ENCODE measurements around the gene EGFL7. TPM values are rescaled to one million over a fixed set of nuclear protein-coding genes. Genes with fewer than 3 reads are reported as not detected.

Gene EGFL7
- total RNA-seq, 2 donors from 2014 or later, result 31.5 to 34.0 TPM

DNA sequence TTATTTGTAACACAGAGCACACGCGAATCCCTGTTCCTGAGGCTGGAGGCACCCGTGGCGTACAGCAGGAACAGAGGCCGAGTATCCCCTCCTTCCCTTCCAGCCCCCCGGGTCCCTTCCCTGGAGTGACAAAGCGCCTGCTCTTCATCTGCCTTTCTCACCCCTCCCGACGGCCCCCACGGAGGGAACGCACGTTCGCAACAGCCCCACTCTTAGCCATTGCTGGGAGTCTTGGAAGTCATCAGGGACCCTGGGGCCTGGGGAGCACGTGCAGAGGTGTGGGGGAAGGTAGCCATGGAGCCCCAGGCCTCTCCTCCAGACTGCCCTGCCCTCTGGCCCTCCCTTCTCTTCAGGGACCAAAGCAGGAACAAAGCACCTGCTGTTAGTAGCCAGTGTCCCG lies 22.1 kb downstream of the EGFL7 start:
- Mint-ChIP-seq H3K27me3 (ENCODE audit: insufficient read depth) (peaks cover 12% of the 10 kb centered on the region), H3K36me3 (ENCODE audit: low read depth) (no peaks in the 10 kb centered on the region), H3K9me3 (no peaks in the 10 kb centered on the region), H3K4me3 (no peak overlapping the region), H3K27ac (no peak overlapping the region), H3K4me1 (peaks cover 5% of the 10 kb centered on the region)
- Histone ChIP-seq H3K27me3 (ENCODE audit: control insufficient read depth, insufficient read depth, low read length, poor library complexity, severe bottlenecking) (peaks cover 10% of the 10 kb centered on the region), H3K9ac (ENCODE audit: extremely low read depth, low read length, poor library complexity, severe bottlenecking) (no peak overlapping the region), H3K9me3 (ENCODE audit: control insufficient read depth, low read length) (no peaks in the 10 kb centered on the region), H3K4me1 (ENCODE audit: control insufficient read depth, insufficient read depth, low read length) (peaks cover 4% of the 10 kb centered on the region), H3K4me3 (ENCODE audit: low read length) (no peak overlapping the region), H3K36me3 (ENCODE audit: control insufficient read depth, insufficient read depth, low read length) (no peaks in the 10 kb centered on the region), H3K27ac (ENCODE audit: low read depth, low read length) (no peak overlapping the region)
- DNase-seq, result no peak
- WGBS, 2 experiments (ENCODE audit: insufficient coverage in 1 of 2, insufficient read length in 1 of 2), result 94 to 95% methylated on average over 4 to 15 of the region's 15 CpGs
- TF ChIP-seq CTCF (conservative IDR thresholded peaks at IDR 0.05), result no peak

- H3K27ac Mint-ChIP-seq, result no peak overlapping the region
- H3K27me3 Mint-ChIP-seq (ENCODE audit: insufficient read depth), result peaks cover 12% of the 10 kb centered on the region
- H3K9me3 Mint-ChIP-seq, result no peaks in the 10 kb centered on the region
- H3K4me1 Mint-ChIP-seq, result peaks cover 5% of the 10 kb centered on the region
- WGBS, 2 experiments (ENCODE audit: insufficient coverage in 1 of 2, insufficient read length in 1 of 2), result 94 to 97% methylated on average over 6 to 7 of the region's 7 CpGs
- H3K9ac ChIP-seq (ENCODE audit: extremely low read depth, low read length, poor library complexity, severe bottlenecking), result no peak overlapping the region
- TF ChIP-seq CTCF (conservative IDR thresholded peaks at IDR 0.05), result no peak
- no peak overlapping the region for H3K4me3 ChIP-seq (ENCODE audit: low read length)
- peak overlapping the region; percentile 71 for H3K4me3 Mint-ChIP-seq
- no peaks in the 10 kb centered on the region for H3K9me3 ChIP-seq (ENCODE audit: control insufficient read depth, low read length)
- no peaks in the 10 kb centered on the region for H3K36me3 ChIP-seq (ENCODE audit: control insufficient read depth, insufficient read depth, low read length)
- no peaks in the 10 kb centered on the region for H3K36me3 Mint-ChIP-seq (ENCODE audit: low read depth)
- no peak overlapping the region for H3K27ac ChIP-seq (ENCODE audit: low read depth, low read length)
- DNase-seq, result no peak
- H3K4me1 ChIP-seq (ENCODE audit: control insufficient read depth, insufficient read depth, low read length), result peaks cover 4% of the 10 kb centered on the region
- peaks cover 10% of the 10 kb centered on the region for H3K27me3 ChIP-seq (ENCODE audit: control insufficient read depth, insufficient read depth, low read length, poor library complexity, severe bottlenecking)
Observed at GRCh38 chr9:136685216-136685615, 22.5 kb downstream of the EGFL7 start.

GRCh38 chr9:136685790-136686533 lies 23.2 kb downstream of the EGFL7 start:
- H3K27me3 Mint-ChIP-seq (ENCODE audit: insufficient read depth), result peaks cover 12% of the 10 kb centered on the region
- no peak for DNase-seq
- H3K4me1 Mint-ChIP-seq, result peaks cover 5% of the 10 kb centered on the region
- no peaks in the 10 kb centered on the region for H3K9me3 Mint-ChIP-seq
- Histone ChIP-seq H3K9me3 (ENCODE audit: control insufficient read depth, low read length) (no peaks in the 10 kb centered on the region), H3K9ac (ENCODE audit: extremely low read depth, low read length, poor library complexity, severe bottlenecking) (peak overlapping the region; percentile 53), H3K27ac (ENCODE audit: low read depth, low read length) (no peak overlapping the region), H3K36me3 (ENCODE audit: control insufficient read depth, insufficient read depth, low read length) (no peaks in the 10 kb centered on the region), H3K4me1 (ENCODE audit: control insufficient read depth, insufficient read depth, low read length) (peaks cover 4% of the 10 kb centered on the region), H3K4me3 (ENCODE audit: low read length) (peak overlapping the region; percentile 76), H3K27me3 (ENCODE audit: control insufficient read depth, insufficient read depth, low read length, poor library complexity, severe bottlenecking) (peaks cover 10% of the 10 kb centered on the region)
- 59 to 85% methylated on average over 11 to 19 of the region's 19 CpGs for WGBS, 2 experiments (ENCODE audit: insufficient coverage in 1 of 2, insufficient read length in 1 of 2)
- H3K4me3 Mint-ChIP-seq, result peak overlapping the region; percentile 71
- no peaks in the 10 kb centered on the region for H3K36me3 Mint-ChIP-seq (ENCODE audit: low read depth)
- H3K27ac Mint-ChIP-seq, result no peak overlapping the region
- TF ChIP-seq CTCF (conservative IDR thresholded peaks at IDR 0.05), result no peak
